GM18505 (cell line): ENCODE data around the gene PP2D1.

Experiments
- ATAC-seq: cut with Tn5 transposase; IDR thresholded peaks from one replicate; pipeline ENCODE4 v1.9.1; 2021; ENCODE audit not compliant: unreplicated experiment
- POLR2A ChIP-seq: IDR thresholded peaks from 4 replicates; pipeline ENCODE4 v1.6.1; 2011; ENCODE audit warnings: borderline replicate concordance; ENCODE audit not compliant: insufficient read depth, insufficient read length; ENCODE audit errors: extremely low read depth

Gene PP2D1

GRCh38 chr3:19940643-19941042 lies 71.4 kb downstream of the PP2D1 start:
- TF ChIP-seq POLR2A = no peak
- ATAC-seq = no peak

GRCh38 chr3:19938295-19938627 lies 73.8 kb downstream of the PP2D1 start:
- no peak for ATAC-seq
- no peak for TF ChIP-seq POLR2A

- ATAC-seq = no peak
- TF ChIP-seq POLR2A = no peak
Observed at GRCh38 chr3:19937459-19938294, 74.4 kb downstream of the PP2D1 start.
